Stimulated activated CD8-positive, alpha-beta memory T cell treated with anti-CD3 and anti-CD28 coated beads, Interleukin-7, amount 100 ng/mL, for 48 hours (primary cell): ENCODE results near the gene WWC2.
"Not testable (repeated sequence)": the region's sequence is repeated elsewhere in the genome, so short reads cannot be mapped to it uniquely, and the experiment has no call there.

Source experiments
- DNase-seq, 2 donors: peaks; one replicate each; pipeline ENCODE4 v3.0.0-alpha.2; 2020; ENCODE audit warnings: low read depth in 1 of 2; ENCODE audit errors: extremely low read depth in 1 of 2

WWC2 gene

DNA sequence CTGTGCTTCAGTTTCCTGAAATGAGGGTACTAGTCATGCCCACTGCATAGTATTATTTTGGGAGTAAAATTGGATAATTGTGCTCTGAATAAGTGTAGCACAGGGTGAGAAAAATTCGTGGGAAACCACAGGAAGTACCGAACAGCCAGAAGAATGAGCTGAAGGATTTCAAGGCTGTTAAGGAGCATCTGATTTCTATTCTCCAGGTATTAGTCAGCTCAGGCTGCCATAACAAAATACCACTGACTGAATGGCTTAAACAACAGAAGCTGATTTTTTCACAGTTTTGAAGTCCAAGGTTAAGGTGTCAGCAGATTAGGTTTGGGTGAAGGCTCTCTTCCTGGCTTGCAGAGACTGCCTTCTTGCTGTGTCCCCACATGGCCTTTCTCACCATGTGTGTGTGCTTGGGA is 41.9 kb downstream of the WWC2 start:
- no peak for DNase-seq

DNA sequence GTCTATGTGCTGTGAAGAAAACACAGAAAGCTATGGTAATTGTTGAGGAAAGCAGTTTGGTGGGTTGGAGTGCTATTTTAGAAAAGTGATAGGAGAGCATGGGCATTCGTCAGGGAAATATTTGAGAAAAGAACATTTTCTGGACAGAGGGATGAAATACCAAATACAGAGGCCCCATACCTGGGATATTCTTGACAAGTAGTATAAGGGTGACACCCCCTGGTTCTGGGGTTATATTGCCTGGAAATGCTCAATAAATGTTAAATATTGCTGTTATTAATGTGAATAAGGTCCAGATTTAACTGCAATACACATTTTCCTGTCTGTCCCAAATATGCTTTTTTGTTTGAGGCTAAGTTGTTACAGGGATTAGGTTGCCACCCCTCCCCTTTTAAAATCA is 42.9 kb downstream of the WWC2 start:
- DNase-seq, result no peak

DNA sequence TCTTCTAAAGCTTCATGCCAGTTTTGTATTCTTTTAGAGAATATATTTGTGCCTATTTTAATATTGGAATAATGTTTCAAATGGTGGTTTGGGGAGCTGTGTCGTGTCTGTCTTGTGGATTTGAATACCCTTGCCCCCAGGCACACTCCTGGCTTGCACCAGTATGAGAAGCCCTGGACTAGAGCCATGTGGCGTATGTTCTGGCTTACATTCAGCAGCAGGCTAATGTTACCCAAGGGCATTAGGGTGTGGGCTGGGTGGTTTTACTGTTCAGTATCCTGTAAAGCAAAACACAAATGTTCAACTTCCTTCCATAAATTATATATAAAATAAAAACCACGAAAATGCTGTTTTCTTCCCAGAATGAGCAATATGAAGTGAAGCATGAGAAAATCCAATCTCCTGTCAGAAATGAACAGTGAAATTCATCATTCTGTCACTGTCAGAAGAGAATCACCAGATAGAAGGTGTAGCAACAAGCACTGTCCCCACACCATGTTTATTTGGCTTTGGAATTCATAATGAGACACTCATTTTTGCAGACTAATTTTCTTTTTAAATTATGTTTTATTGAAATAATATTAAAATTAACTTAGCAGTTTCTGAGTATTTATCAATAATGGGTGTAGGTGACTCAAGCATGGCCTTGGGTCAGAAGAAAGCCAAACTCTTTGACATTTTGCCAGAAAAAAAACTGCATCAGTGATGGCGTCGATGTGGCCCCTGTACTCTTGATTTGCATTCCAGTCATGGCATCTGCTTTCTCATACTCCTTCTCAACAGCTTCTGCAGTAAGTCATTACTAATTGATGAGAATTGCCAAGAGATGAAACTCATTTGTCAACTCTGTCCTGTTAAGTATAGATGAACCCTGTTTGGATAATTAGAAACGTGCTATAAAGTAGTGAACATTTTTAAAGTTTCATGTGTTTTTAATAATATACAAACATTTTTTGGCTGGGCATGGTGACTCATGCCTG is 43.8 kb downstream of the WWC2 start:
- no peak for DNase-seq

DNA sequence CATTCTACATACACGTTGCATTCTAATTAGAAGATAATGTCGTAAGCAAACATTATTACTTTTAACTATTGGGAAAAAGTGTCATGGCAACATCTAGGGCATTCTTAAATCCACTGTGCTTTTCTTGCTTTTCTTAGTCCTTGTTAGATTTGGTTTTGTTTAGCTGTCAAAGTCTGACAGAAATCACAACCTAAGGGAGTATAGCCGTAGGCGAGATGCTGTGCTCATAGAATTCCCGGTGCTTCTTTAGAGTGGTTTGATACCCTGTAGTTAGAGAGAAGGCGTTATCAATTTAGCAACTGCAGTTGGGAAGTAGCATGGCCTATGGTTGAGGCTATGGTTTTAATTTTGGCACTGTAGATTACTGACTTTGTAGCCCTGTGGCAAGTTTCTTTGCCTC is 45.7 kb downstream of the WWC2 start:
- no peak for DNase-seq

DNA sequence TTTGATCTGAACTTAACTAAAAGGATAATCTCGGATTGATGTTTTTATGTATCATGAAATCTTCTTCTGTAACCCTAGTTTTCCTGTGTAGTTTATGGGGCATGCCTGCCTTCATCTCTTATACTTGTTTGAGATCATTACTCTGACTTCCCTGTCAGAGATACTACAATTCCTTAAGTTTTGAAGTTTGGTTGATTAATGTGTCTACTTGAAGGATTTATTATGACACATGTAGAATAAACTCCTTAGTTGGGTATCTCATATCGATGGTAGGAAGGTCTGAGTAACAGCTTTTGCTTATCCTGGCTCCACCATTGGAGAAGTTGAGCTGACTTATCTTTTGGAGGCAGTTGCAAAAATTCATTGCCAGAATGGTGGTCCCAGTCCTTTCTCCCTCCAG is 46.7 kb downstream of the WWC2 start:
- no peak for DNase-seq

DNA sequence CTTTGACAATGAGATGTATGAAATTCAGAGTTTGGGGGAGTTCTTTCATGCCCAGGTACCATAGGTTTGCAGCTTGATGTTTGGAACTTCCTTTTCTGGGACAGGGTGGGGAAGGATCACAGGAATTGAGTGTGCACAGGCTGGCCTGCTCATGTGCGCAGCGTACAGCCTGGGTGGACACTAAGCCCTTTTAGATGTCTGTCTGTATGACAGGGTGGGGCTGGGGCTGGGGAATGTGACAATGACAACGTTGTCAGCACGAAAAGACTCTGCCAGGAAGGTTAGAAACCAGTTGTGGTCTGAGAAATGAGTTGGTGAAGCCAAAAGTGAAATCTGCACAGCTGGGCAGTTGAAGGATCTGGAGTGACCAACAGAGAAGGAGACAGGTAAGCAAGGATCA is 47.4 kb downstream of the WWC2 start:
- no peak for DNase-seq

DNA sequence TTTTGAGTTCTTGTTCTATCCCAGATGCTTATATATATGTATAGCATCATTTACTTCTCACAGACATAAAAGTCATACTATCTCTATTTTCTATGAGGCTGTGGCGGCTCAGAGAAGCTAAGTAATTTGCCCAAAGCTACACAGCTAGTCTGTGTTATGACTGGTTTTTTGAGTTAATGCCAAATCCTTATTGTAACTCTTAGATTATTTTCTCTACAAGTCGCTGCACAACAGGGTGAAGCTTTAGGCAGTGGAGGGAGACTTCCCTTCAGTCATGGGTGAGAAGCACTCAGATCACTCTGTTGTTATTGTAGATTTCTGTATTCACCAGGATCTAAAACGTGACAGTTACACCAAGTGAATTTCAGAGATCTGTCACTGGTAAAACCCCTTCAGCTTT is 48.1 kb downstream of the WWC2 start:
- DNase-seq, result no peak

DNA sequence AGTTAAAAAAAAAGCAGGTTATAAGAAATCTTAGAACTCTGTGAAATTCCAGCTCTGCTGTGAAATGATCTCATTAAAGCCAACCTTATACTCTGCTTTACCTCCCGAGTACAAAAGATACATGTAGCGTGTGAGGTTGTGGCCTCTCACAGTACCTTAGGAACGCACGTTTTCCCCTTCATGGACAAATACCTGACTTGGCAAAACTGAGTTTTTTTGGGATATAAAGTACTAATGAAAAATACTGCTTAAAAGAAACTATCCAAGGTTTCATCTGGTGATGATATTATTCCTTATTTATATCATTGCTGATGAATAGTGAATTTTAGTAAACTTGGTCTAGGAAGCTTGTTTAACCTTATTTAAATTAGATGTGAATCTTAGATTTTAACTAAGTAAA is 48.9 kb downstream of the WWC2 start:
- no peak for DNase-seq

DNA sequence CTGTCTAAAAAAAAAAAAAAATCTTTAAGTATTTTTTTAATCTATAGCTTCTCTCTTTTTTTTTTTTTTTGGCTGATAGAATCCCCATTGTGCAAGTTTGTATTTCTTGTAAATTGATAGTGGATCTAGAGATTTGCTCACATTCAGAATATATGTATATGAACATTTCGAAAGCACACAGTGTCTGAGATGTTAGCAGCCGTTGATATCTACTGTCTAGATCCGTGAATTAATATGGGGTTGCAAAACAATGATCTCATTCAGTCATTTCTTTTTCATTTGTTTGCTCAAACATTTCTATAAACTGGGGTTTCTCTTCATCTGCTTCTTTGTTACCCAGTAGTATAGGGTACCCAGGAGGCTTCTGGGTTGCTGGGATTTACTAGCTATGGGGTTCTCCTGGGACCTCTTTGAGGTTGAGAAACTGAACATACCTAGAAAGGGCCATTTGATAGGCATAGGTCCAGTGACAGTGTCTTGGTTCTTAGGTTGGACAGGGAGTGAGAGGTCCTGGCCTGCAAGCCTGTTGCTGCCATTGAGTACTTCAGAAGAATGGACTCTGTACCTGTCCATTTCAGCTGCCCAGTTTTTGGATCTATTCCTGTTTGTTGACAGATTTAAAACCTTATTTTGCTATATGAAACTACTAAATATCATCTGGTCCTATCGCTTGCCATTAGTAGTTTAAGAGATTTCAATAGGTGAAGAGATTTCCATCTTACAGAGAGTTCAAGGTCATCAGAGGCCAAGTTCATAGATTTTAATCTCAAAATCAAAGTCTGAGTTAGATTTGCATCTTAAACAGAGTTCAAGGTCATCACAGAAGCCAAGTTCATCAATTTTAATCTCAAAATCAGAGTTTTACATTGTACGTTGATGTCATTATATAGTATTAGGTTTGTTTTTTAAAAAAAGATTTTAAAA is 50.8 kb downstream of the WWC2 start:
- no peak for DNase-seq

DNA sequence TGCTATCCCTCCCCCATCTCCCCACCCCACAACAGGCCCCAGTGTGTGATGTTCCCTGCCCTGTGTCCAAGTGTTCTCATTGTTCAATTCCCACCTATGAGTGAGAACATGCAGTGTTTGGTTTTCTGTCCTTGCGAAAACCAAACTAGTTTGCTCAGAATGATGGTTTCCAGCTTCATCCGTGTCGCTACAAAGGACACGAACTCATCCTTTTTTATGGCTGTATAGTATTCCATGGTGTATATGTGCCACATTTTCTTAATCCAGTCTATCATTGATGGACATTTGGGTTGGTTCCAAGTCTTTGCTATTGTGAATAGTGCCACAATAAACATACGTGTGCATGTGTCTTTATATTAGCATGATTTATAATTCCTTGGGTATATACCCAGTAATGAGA is 51.6 kb downstream of the WWC2 start:
- DNase-seq, result not testable (repeated sequence)

DNA sequence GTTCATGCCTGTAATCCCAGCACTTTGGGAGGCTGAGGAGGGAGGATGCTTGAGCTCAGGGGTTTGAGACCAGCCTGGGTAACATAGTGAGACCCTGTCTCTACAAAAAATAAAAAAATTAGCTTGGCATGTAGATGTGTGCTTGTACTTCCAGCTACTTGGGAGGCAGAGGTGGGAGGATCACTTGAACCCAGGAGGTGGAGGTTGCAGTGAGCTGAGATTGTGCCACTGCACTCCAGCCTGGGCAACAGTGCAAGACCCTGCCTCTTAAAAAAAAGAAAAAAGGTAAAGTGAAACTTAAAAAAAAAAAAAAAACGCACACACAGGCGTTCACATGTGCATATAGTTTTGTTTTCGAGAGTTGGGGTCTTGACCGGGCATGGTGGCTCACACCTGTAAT is 53.2 kb downstream of the WWC2 start:
- not testable (repeated sequence) for DNase-seq

DNA sequence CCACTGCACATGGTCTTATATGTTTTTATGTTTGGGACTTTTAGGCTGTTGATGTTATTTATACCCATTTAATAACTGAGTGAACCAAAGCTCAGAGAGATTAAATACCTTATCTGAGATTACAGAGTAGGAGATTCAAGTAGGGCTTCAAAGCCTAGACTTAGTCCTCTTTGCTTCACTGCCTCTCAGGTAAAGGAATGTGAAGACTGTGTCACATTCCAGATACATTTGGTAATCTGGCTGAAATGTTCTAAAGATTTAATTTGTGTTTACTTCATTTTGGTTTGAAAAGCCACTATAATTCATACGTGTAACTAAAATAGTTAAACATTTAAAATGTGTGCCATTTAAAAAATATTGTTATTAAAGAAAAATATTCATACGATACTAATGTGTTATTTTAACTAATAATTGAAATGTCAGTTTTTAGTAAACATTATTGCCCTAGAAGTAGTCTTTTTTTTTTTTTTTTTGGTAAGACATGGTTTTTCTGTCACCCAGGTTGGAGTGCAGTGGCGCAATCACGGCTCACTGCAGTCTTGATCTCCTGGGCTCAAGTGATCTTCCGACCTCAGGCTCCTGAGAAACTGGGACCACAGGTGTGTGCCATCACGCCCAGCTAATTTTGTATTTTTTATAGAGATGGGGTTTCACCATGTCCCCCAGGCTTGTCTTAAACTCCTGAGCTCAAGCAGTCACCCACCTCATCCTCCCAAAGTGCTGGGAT is 54.3 kb downstream of the WWC2 start:
- no peak for DNase-seq

DNA sequence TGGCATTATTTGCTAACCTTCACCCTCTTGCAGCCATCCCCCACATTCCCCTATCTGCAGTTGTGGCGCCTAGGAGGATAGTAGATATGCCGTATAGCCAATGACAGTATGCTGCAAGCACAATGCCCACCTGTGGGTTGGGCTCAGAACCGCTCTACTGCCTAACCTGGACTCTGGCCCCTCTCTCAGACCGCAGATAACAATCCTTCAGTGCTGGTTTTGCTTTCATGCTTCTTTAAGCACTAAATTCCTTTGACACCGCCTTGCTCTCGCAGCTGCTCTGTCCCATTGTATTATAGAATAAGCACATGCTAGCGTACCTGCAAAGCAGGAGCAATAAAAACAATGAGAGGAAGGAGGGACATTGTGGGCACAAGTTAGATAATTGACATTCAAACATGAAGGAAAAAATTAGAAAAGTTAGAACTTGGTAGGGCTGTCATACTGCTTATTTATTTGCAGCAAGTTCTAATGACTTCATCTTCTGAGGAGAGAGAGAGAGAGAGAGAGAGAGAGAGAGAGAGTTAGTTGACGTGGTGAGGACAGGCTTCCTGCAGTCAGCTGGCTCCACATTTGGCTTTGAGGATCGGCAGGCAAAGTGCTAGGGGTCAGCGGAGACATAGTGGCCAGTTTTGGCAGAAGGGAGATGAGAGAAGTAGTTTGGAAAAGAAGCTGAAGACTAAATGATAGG is 55.8 kb downstream of the WWC2 start:
- DNase-seq, result no peak

DNA sequence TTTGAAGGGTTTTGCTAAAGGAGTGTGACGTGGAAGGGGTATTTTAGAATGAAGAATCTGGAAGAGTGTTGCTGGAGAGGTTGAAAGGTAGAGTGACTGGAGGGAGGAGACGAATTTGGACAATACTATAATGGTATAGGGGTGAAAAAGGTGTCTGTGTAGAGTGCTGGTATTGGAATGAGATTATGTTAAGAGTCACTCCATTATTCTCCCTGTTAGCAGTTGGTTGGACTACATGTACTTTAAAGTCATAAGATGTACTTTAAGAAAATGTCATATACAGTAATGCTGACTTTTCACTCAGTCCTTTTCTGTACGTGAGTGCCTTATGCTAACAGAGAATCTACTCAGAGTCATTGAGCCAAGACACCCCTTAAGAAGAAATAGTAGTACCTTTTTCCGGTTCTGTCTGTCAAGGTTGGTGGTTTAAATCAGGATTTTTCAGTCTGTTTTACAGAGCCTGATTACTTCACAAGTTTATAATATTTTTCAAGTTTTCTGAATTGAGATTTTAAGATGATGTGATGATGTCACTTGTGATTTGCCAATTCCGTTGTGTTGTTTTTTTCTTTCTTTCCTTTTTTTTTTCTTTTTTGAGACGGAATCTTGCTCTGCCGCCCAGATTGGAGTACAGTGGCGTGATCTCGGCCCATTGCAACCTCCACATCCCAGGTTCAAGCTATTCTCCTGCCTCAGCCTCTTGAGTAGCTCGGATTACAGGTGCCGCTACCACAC is 56.6 kb downstream of the WWC2 start:
- no peak for DNase-seq

DNA sequence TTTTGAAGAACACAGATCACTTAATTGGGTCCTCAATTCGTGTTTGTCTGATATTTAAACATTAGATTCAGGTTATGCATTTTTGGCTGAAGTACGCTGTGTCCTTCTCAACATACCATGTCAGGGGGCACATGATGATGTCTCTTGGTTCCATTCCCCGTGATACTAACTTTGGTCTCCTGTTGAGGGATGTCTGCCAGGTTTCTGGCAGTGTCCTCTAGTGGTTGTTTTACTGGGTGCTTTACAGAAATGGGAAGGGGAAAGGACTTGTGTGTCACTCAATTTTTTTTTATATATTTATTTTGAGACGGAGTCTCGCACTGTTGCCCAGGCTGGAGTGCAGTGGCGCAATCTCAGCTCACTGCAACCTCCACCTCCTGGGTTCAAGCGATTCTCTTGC is 58.2 kb downstream of the WWC2 start:
- no peak for DNase-seq

DNA sequence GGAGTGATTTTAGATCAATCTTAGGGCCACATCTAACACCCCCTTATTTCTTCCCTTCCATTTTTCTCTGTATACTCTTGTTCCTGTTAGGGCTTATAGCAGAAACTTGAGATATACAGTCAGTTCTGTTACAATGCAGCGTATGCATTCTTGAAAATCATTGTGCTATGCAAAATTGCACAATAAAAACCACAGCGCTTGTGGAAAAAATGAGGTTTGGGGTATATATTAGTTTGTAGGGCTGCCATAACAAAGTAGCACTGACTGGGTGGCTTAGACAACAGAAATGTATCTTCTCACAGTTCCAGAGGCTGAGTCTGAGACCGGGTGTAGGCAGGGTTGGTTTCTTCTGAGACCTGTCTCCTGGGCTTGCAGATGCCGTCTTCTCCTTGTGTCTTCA is 59.0 kb downstream of the WWC2 start:
- DNase-seq, result no peak

DNA sequence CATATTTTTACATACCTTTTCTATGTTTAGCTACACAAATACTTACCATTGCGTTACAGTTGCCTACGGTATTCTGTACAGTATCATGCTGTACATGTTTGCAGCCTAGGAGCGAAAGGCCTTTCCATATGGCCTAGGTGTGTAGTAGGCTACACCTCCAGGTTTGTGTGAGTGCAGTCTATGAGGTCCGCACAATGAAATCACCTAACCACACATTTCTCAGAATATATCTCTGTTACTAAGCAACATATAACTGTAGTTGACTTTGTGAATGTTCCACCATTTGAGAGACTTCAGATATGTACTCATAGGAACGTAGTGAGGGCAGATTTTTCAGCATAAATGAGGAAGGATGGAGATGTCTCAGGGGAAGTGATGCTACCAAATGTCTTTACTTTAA is 62.6 kb downstream of the WWC2 start:
- no peak for DNase-seq

DNA sequence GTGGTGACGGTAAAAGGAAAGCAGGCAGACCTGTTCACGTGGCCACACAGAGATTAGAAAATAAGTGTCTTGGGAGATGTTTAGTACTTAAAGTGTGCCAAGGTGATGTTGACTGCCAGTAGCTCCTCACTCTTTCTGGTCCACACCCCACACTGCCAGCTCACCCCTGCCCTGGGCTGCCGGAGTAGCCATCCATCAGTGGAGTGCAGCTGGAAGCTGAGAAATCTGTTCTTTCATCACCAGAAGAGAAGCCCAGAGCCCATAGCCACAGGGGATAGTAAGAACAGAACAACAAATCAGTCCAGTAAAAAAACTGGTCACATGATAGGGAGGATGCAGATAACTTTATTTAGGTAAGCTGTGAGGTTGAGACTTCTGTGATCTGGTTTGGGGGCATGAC is 64.1 kb downstream of the WWC2 start:
- DNase-seq, result no peak

DNA sequence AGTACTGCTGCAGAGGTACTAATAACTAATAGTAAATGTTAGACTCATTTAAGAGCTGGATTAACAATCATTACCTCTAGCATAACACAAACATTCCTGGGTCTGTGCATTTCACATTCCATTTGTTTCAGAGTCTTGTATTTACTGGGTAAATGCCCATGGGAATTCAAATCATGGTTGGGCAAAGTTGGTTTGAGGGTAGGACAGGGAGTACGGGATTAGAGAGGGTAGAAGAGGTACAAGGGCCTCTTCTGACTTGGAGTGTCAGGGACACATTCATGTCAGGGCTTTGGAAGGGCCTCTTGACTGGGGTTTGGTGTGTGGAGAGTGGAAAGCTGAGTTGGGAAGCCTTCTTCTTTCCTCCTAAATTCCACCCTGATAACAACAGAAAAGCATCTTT is 65.9 kb downstream of the WWC2 start:
- DNase-seq, result no peak

DNA sequence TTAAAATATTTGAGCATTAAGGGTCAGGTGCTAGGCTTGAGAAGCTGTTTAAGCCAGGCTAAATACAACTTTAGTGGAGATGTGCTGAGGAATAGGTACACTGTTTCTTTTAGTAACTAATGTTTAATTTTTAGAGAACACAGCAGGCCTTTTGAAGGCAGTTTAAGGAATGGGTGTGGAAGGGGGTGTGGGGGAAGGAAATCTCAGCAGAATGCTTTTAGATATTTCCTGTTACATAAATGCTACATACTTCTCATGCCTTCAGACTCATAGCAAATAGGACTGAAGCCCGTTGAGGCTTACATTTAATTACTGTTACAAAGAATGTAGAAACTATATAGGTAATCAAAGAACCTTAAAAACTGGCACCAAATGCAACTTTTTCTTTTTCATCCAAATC is 66.3 kb downstream of the WWC2 start:
- no peak for DNase-seq
